Ishikawa (cell line): Measurements from ENCODE around the gene ATP6V0B.
A peak's percentile ranks its signal among the peaks of the same experiment; 100 is the strongest.

Experiments
- TAF1 ChIP-seq: IDR thresholded peaks from 2 replicates; pipeline ENCODE4 v1.6.1; 2012; ENCODE audit warnings: low read depth, mild to moderate bottlenecking
- TEAD4 ChIP-seq: IDR thresholded peaks from 2 replicates; pipeline ENCODE4 v1.6.1; 2012

GRCh38 chr1:43946236-43947060 lies 28.3 kb upstream of the ATP6V0B start, which contains the start of gene IPO13:
- TF ChIP-seq TAF1: peak; percentile 82
- peak; percentile 31 for TF ChIP-seq TEAD4
